Measurements from ENCODE around the gene ABHD5.
"Not testable (repeated sequence)": the region's sequence is repeated elsewhere in the genome, so short reads cannot be mapped to it uniquely, and the experiment has no call there.

ABHD5 gene

DNA sequence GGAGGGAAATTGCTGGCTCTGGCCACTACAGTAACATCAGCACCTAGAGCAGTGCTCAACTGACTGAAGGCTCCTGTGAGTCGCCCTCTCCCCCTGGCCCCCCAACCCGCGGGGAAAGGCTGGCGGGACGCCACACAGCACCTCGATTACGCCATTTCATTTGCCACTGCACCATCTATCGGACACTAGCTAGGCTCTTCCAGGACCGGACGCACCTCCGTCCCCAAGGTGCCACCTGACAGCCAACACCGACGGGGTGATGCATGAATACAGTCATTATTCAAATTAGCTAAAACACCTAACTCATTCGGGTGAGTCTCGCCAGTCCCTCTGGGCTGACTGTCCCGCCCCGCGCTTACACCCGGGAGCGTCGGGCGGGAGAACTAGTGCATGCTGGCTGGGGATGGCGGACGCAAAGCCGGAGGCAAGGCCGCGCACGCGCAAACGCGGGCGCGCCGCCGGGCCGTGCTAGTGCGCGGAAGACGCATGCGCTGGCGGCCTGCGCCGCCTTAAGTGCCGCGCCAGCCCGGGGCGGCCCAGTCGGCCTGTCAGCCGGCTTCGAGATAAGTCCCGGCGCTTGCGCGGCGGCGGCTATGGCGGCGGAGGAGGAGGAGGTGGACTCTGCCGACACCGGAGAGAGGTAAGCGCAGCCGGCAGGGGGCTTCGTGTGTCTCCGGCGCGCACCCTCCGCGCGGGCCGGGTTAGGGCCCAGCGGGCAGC is at the start of gene ABHD5:
ABHD5 (plus strand) TSS at position 539 of the 720 bp plus-strand sequence; CDS start at position 594, 55 bp downstream.
- DNase-seq, result peak; percentile 96

DNA sequence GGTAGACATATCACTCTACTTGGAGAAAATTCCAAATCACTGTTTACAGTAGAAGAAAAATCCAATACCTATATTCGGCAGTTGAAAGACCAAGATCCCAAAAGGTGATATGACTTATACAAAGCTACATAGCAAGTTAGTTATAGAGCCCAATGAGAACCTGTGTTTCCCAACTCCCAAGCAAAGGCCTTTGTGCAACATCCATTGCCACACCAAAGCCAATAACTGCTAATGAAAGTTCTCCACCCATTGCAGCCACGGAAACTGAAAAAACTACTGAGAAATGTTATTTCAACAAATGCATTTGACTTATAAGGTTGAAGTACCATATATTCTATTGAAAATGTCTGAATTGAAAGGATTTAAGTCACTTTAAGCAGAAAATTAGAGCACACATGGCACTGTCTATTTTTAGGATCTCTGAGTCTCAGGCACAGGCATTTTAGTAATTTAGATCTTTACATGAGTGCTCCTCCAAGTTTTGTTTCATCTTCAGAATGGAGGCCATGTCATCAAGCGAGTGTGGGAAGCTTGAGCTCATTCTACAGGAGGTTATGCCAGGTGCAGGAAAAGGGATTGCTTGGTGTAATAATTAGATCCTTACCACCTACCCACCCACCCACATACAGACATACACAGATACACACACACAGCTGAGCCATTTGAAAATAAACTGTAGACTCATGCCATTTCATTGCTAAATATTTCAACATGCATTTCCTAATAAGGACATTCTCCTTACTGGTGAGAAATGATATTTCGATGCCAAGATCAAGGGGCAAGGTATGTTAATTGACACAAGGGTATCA is 49.2 kb upstream of the ABHD5 start:
- DNase-seq, result no peak

DNA sequence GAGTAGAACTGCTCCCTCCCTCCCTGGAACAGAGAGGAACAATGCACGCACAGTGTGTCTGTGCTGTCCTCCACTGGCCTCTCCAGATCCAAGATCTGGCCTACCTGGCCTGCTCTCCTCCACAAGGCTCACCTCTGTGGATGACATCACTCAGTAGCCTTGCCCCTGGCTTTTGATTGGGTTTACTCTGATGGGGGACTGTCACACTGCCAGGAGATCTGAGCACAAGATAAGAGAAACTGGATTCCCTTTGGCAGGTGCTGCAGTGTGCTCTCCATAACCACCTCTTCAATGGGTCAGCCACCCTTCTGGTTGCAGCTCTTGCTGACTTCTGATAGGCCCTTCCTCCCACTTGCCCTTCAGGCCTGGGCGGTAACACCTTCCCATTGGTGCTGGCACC is 46.3 kb upstream of the ABHD5 start:
- no peak for DNase-seq

DNA sequence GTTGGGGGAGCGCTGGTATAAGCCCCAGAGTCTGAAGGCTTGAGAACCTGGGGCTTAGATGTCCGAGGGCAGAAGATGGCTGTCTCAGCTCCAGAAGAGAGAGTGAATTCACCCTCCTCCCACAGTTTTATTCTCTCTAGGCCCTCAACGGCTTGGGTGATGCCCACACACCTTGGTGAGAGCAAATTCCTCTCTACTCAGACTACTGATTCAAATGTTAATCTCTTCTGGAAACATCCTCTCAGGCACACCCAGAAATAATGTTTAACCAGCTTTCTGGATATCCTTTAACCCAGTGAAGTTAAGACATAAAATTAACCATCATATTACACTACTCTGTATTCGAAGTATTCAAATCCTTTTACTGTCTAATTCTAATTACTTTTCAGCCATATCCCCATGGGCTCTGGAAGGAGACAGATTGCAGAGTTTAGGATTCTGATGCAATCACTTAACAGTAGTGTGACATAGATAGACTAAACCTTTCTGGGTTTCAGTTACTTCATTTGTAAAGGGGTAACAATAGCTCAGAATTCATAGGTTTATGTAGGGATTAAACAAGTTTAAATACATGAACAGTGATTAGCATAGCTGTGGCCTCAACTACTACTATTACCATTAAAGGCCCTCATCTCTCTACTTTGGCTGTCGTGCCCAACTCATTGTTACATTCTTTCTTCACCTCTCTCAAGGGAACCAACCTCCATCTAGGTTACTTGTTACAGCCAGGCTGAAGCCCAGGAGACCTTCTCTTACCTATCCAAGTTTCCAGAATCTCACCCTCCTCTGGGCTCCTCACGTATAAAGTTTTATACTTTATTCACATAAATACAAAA is 43.2 kb upstream of the ABHD5 start:
- no peak for DNase-seq

GRCh38 chr3:43648957-43649356 is 41.8 kb upstream of the ABHD5 start:
- no peak for DNase-seq

DNA sequence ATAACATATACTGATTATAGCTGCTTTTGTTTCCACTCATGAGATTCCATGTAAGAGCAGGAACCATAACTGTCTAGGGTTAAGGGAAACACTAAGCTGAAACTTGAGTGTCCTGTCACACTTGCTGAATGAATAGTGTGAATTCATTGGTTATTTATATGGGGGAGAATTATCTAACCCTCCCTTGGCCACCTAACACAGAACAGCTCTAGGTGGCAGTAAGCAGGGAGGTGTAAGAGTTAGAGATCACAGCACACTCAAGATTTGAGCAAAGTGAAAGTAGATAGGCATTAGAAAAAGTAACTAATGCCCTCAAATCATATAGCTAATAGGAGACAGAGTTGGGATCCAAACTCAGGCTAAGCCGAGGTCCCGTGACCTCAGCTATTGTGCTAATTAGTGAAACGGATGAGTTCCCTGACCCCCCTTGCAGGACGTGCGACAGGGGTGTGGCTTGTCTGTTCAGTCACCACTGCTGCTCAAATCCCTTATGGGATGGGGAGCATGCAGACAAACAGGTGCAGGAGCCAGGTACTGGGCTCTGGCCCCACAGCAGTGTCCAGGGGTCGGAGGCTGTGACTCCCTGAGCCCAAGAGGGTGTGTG is 41.3 kb upstream of the ABHD5 start:
- no peak for DNase-seq

DNA sequence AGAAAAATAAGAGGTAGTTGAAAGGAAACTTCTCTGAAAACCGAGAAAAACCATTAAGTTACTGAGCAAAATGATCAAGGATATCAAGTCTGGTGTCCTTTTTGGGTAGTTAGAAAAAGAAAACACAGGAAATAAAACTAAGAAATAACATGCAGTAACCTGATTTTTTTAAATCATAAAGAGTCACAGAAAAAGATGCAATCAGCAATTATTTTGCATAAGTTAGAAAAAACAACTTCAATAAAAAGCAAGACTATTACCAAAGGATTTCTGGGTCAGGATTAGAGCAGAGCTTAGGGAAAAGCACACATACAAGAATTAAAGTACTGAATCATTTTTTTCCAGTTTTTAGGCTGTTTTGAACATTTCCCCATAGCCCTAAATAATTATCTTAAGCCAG is 40.4 kb upstream of the ABHD5 start:
- DNase-seq, result no peak

- DNase-seq, result not testable (repeated sequence)
Observed at GRCh38 chr3:43656390-43656789, 34.3 kb upstream of the ABHD5 start.

DNA sequence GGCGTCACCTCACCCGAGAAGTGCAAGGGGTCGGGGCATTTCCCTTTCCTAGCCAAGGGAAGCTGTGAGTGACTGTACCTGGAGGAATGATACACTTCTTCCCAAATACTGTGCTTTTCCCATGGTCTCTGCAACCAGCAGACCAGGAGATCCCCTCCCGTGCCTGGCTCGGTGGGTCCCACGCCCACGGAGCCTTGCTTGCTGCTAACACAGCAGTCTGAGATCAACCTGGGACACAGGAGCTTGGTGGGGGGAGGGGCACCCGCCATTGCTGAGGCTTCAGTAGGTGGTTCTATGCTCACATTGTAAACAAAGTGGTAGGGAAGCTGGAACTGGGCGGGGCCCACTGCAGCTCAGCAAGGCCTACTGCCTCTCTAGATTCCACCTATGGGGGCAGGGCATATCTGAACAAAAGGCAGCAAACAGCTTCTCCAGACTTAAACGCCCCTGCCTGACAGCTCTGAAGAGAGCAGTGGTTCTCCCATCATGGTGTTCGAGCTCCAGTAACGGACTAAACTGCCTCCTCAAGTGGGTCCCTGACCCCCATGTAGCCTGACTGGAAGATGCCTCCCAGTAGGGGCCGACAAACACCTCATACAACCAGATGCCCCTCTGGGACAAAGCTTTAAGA is 31.4 kb upstream of the ABHD5 start:
- DNase-seq, result no peak

GRCh38 chr3:43661376-43661775 is 29.4 kb upstream of the ABHD5 start:
- DNase-seq, result not testable (repeated sequence)

DNA sequence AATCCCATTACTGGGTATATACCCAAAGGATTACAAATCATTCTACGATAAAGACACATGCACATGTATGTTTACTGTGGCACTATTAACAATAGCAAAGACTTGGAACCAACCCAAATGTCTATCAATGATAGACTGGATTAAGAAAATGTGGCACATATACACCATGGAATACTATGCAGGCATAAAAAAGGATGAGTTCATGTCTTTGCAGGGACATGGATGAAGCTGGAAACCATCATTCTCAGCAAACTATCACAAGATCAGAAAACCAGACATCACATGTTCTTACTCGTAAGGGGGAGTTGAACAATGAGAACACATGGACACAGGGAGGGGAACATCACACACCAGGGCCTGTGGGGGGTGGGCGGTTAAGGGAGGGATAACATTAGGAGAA is 25.7 kb upstream of the ABHD5 start:
- not testable (repeated sequence) for DNase-seq

GRCh38 chr3:43670635-43671522 is 19.9 kb upstream of the ABHD5 start:
- DNase-seq, result no peak

- DNase-seq, result no peak
Observed at GRCh38 chr3:43674345-43675085, 16.2 kb upstream of the ABHD5 start.

DNA sequence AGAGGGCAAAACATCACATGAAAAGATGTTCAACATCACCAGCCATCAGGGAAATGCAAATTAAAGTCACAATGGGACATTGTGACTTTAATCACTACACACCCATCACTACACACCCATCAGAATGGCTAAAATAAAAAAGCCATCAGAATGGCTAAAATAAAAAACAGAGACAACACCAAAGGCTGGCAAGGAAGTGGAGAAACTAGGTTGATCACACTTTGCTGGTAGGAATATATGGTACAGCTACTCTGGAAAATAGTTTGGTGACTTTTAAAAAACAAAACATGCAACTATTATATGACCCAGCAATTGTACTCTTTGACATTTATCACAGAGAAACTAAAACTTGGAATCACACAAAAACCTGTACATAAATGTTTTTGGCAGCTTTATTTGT is 15.1 kb upstream of the ABHD5 start:
- no peak for DNase-seq

- no peak for DNase-seq
Observed at GRCh38 chr3:43676441-43676840, 14.3 kb upstream of the ABHD5 start.

- not testable (repeated sequence) for DNase-seq
Observed at GRCh38 chr3:43678375-43678774, 12.4 kb upstream of the ABHD5 start.

DNA sequence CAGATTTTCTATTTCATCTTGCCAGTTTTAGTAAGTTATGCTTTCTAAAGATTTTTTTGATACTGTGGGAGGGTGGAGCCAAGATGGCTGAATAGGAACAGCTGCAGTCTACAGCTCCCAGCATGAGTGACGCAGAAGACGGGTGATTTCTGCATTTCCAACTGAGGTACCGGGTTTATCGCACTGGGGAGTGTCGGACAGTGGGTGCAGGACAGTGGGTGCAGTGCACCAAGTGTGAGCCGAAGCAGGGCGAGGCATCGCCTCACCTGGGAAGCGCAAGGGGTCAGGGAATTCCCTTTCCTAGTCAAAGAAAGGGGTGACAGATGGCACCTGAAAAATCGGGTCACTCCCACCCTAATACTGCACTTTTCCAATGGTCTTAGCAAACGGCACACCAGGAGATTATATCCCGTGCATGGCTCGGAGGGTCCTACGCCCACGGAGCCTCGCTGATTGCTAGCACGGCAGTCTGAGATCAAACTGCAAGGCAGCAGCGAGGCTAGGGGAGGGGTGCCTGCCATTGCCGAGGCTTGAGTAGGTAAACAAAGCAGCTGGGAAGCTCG is 11.8 kb upstream of the ABHD5 start:
- not testable (repeated sequence) for DNase-seq

- not testable (repeated sequence) for DNase-seq
Observed at GRCh38 chr3:43680857-43681256, 9.9 kb upstream of the ABHD5 start.

DNA sequence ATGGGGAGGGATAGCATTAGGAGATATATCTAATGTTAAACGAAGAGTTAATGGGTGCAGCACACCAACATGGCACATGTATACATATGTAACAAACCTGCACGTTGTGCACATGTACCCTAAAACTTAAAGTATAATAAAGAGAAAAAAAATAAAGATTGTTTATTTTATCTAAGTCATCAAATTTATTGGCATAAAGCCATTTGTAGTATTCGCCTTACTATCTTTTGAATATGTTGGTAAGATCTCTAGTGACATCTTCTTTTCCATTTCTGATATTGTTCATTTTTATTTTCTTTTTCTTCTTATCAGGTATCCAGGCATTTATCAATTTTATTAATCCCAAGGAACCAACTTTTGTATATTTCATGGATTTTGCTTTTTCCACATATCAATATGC is 5.8 kb upstream of the ABHD5 start:
- DNase-seq, result no peak

- DNase-seq, result no peak
Observed at GRCh38 chr3:43685921-43686320, 4.8 kb upstream of the ABHD5 start.

Measured in CD4-positive, alpha-beta T cell treated with Interferon alpha-2 for 1 hour (primary cell).